ENCODE data around the gene CPNE8.

CPNE8 gene

GRCh38 chr12:38847247-38847646 is 58.1 kb downstream of the CPNE8 start:
- TF ChIP-seq, protein P1, sequence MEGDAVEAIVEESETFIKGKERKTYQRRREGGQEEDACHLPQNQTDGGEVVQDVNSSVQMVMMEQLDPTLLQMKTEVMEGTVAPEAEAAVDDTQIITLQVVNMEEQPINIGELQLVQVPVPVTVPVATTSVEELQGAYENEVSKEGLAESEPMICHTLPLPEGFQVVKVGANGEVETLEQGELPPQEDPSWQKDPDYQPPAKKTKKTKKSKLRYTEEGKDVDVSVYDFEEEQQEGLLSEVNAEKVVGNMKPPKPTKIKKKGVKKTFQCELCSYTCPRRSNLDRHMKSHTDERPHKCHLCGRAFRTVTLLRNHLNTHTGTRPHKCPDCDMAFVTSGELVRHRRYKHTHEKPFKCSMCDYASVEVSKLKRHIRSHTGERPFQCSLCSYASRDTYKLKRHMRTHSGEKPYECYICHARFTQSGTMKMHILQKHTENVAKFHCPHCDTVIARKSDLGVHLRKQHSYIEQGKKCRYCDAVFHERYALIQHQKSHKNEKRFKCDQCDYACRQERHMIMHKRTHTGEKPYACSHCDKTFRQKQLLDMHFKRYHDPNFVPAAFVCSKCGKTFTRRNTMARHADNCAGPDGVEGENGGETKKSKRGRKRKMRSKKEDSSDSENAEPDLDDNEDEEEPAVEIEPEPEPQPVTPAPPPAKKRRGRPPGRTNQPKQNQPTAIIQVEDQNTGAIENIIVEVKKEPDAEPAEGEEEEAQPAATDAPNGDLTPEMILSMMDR (IDR thresholded peaks at IDR 0.05) = no peak
- Histone ChIP-seq H3K27ac (no peak overlapping the region), H3K9me3 (no peaks in the 10 kb centered on the region), H3K27me3 (no peaks in the 10 kb centered on the region), H3K4me1 (no peaks in the 10 kb centered on the region), H3K36me3 (no peaks in the 10 kb centered on the region), H3K4me3 (no peak overlapping the region)
- intact Hi-C loops (cut with DNase I; ENCODE audit: low total_unique reads) = no loop called here
- DNase-seq = no peak

DNA sequence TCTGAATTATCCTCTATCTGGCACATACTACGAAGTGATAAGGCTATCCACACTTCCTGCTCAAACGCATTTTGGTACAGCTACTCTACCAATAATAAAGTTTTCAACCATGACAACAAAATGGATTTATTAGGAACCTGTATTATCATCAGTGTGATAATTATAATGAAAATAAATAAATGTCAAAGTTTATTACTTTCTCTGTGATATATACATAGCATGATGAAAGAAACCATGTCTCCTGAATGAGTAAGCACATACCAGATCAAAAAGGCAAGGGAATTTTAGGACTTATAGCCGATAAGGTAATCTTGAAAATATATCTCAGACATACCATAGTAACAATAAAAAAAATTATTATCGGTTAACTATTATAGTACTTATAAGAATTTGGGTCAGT is 61.1 kb downstream of the CPNE8 start:
- Histone ChIP-seq H3K27me3 (no peaks in the 10 kb centered on the region), H3K27ac (no peak overlapping the region), H3K9me3 (no peaks in the 10 kb centered on the region), H3K36me3 (no peaks in the 10 kb centered on the region), H3K4me1 (no peaks in the 10 kb centered on the region), H3K4me3 (no peak overlapping the region)
- intact Hi-C loops (cut with DNase I; ENCODE audit: low total_unique reads) = no loop called here
- DNase-seq = no peak
- TF ChIP-seq, protein P1 (IDR thresholded peaks at IDR 0.05) = no peak

- Histone ChIP-seq H3K36me3 (no peaks in the 10 kb centered on the region), H3K27ac (no peak overlapping the region), H3K27me3 (no peaks in the 10 kb centered on the region), H3K4me3 (no peak overlapping the region), H3K9me3 (no peaks in the 10 kb centered on the region), H3K4me1 (no peaks in the 10 kb centered on the region)
- no peak for DNase-seq
- intact Hi-C loops (cut with DNase I; ENCODE audit: low total_unique reads) = no loop called here
- TF ChIP-seq, protein P1 (IDR thresholded peaks at IDR 0.05) = no peak
These were observed 67.1 kb downstream of the CPNE8 start for GRCh38 chr12:38838056-38838850.

- intact Hi-C loops (cut with DNase I; ENCODE audit: low total_unique reads) = no loop called here
- H3K27ac ChIP-seq = no peak overlapping the region
- H3K27me3 ChIP-seq = no peaks in the 10 kb centered on the region
- no peaks in the 10 kb centered on the region for H3K4me1 ChIP-seq
- DNase-seq = no peak
- TF ChIP-seq, protein P1 (IDR thresholded peaks at IDR 0.05) = no peak
- no peaks in the 10 kb centered on the region for H3K9me3 ChIP-seq
- H3K4me3 ChIP-seq = no peak overlapping the region
- peaks cover 0 to 3% (median 0%) of the 10 kb centered on the region in 3 donors for H3K36me3 ChIP-seq
These were observed 73.7 kb downstream of the CPNE8 start for GRCh38 chr12:38831715-38832114.

DNA sequence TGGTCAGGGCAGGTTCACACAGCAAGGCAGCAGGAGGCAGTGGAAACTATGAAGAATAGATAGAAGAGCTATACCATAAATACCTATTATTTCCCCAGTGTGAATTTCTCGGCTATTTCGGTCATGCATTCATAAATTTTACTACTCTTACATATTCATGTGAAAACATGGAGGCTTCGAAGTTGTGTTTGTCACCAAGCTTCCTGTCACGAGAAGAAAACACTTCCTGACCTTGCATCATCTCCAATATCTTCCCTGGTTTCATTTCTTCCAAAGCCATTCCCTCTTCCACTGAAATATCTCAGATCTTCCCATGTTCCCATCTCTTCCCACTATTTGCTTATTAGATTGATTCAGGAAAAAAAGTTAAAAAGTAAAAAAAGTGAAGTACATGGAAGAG is 80.4 kb downstream of the CPNE8 start:
- no peaks in the 10 kb centered on the region for H3K9me3 ChIP-seq
- H3K27ac ChIP-seq = no peak overlapping the region
- no peaks in the 10 kb centered on the region for H3K4me1 ChIP-seq
- H3K36me3 ChIP-seq = no peaks in the 10 kb centered on the region
- DNase-seq = no peak
- H3K27me3 ChIP-seq = no peaks in the 10 kb centered on the region
- intact Hi-C loops (cut with DNase I; ENCODE audit: low total_unique reads) = no loop called here
- TF ChIP-seq, protein P1 (IDR thresholded peaks at IDR 0.05) = no peak
- no peak overlapping the region for H3K4me3 ChIP-seq

Data from tibial artery (tissue), 4 donors.